Panc1 (cell line): ENCODE results near the gene TNFRSF21. TPM values are rescaled to one million over a fixed set of nuclear protein-coding genes. Genes with fewer than 3 reads are reported as not detected.

Source experiments
- ATAC-seq: fragments of 200-7000 bp; cut with Tn5 transposase; 2 replicates; pipeline ENCODE4 v1.9.1; 2020; ENCODE audit warnings: mild to moderate bottlenecking, moderate library complexity
- BruUV-seq: library from RNA; stranded (reverse); fragments of 400-500 nt; replicated peaks from 2 replicates; lab custom pipeline; 2021; lab: Mats Ljungman, UMichigan
- CTCF ChIA-PET: fragments of 300-600 bp; sonication (Branson Sonifier 250); formaldehyde crosslinking; loops from one replicate; lab custom pipeline; 2022; ENCODE audit warnings: antibody characterized with exemption; lab: Charles Lee
- POLR2A ChIA-PET: fragments of 300-600 bp; sonication (Branson Sonifier 250); formaldehyde crosslinking; loops from one replicate; lab custom pipeline; 2022; ENCODE audit warnings: antibody characterized with exemption; lab: Charles Lee
- DNase-seq: peaks from one replicate; pipeline ENCODE4 v3.0.0-alpha.2; 2010; ENCODE audit warnings: low read depth, low spot score
- H3K27ac ChIP-seq: 2 replicates; pipeline ENCODE4 v1.5.1; 2011; ENCODE audit warnings: mild to moderate bottlenecking, low read length, inconsistent platforms
- H3K27me3 ChIP-seq: fragments of 200-500 bp; sonication (Bioruptor generic); 2 replicates; pipeline ENCODE4 v1.6.0; 2014; ENCODE audit warnings: low read length, inconsistent platforms; ENCODE audit not compliant: control insufficient read depth, insufficient read depth
- H3K36me3 ChIP-seq: fragments of 200-500 bp; sonication (Bioruptor generic); 2 replicates; pipeline ENCODE4 v1.5.1; 2014; ENCODE audit warnings: inconsistent platforms, mild to moderate bottlenecking, low read length, moderate library complexity; ENCODE audit not compliant: control insufficient read depth, insufficient read depth
- H3K4me1 ChIP-seq: 2 replicates; pipeline ENCODE4 v1.5.1; 2011; ENCODE audit warnings: inconsistent platforms, mild to moderate bottlenecking, low read length, moderate library complexity; ENCODE audit not compliant: control insufficient read depth, insufficient read depth
- H3K4me3 ChIP-seq, 2 experiments: 2 replicates each; pipeline ENCODE4 v1.5.1; 2011 to 2012; ENCODE audit warnings: low read depth in 2 of 2, low read length in 2 of 2, mild to moderate bottlenecking in 2 of 2, inconsistent platforms in 1 of 2, moderate library complexity in 1 of 2
- H3K9me3 ChIP-seq: fragments of 200-500 bp; sonication (Bioruptor generic); 2 replicates; pipeline ENCODE4 v1.5.1; 2014; ENCODE audit warnings: low read depth, mild to moderate bottlenecking, inconsistent platforms, low read length, moderate library complexity; ENCODE audit not compliant: control insufficient read depth, insufficient read depth
- POLR2AphosphoS5 ChIP-seq: IDR thresholded peaks from 2 replicates; pipeline ENCODE4 v1.6.1; 2012; ENCODE audit warnings: mild to moderate bottlenecking, low read depth, low read length, moderate library complexity
- SIN3A ChIP-seq: IDR thresholded peaks from 2 replicates; pipeline ENCODE4 v1.6.1; 2012; ENCODE audit warnings: low read depth, mild to moderate bottlenecking, low read length, moderate library complexity, borderline replicate concordance; ENCODE audit not compliant: insufficient read depth
- TCF7L2 ChIP-seq: IDR thresholded peaks from 2 replicates; pipeline ENCODE4 v1.6.1; 2011; ENCODE audit warnings: mild to moderate bottlenecking, low read depth, low read length, inconsistent platforms
- in situ Hi-C: cut with HindIII; loops from 2 replicates; pipeline ENCODE4 v1.10.0; 2016; ENCODE audit warnings: low sequenced_read_pairs, low pct_unique_long_range_greater_than_20kb
- intact Hi-C: fragments of 100-400 bp; cut with micrococcal nuclease; formaldehyde crosslinking; loops from one replicate; pipeline ENCODE4 v1.10.0; 2022; ENCODE audit not compliant: unreplicated experiment
- total RNA-seq: library from RNA; stranded (reverse); gene quantifications from one replicate; pipeline ENCODE4 v1.2.1, GENCODE V29; 2021; ENCODE audit not compliant: unreplicated experiment
- TF ChIP-seq, protein P1 (sequence below), 2 experiments: IDR thresholded peaks; 2 replicates each; pipeline ENCODE4 v1.6.1; 2011 to 2012; ENCODE audit warnings: low read depth in 2 of 2, control low read depth in 1 of 2, low read length in 1 of 2, mild to moderate bottlenecking in 1 of 2, moderate library complexity in 1 of 2; ENCODE audit not compliant: insufficient read depth in 1 of 2
- TF ChIP-seq, protein P2 (sequence below): fragments of 450-650 bp; IDR thresholded peaks from 2 replicates; pipeline ENCODE4 v1.5.1; 2017; ENCODE audit warnings: mild to moderate bottlenecking

Gene TNFRSF21
- total RNA-seq, 1 experiment from 2014 or later: 76.0 TPM

DNA sequence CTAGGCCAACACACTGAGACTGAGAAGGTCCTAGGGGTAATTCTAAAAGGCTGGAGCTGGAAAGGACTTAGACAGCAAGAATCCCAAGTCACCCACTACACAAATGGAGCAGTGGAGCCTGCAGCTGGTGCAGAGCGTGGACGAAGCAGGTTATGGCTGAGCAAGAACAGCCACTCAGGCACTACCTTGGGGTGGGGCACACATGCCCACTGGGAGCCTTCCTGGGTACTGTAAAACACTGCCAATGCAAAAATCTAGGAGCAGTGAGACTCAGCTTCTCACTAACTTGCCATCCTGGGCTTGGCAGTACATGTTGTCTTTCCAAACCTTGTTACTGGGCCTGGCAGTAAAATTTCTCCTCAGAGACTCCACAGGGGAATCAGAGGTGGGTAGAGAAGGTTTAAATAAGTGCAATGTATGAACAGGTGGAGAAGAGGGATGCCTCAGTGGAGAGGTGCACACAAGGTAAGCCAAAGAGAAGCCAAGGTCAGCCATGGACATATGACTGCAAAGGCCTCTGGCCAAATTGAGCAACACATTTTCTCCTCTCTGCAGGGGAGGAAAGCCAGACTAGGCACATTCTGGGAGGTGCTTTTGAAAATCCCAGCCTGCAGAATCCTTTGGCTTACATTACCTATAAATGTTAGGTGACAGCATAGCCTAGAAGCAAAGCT is 105.6 kb downstream of the TNFRSF21 start:
- in situ Hi-C loops (no loop called here), intact Hi-C loops (no loop called here)
- no peak for ATAC-seq
- TF ChIP-seq, protein P1, sequence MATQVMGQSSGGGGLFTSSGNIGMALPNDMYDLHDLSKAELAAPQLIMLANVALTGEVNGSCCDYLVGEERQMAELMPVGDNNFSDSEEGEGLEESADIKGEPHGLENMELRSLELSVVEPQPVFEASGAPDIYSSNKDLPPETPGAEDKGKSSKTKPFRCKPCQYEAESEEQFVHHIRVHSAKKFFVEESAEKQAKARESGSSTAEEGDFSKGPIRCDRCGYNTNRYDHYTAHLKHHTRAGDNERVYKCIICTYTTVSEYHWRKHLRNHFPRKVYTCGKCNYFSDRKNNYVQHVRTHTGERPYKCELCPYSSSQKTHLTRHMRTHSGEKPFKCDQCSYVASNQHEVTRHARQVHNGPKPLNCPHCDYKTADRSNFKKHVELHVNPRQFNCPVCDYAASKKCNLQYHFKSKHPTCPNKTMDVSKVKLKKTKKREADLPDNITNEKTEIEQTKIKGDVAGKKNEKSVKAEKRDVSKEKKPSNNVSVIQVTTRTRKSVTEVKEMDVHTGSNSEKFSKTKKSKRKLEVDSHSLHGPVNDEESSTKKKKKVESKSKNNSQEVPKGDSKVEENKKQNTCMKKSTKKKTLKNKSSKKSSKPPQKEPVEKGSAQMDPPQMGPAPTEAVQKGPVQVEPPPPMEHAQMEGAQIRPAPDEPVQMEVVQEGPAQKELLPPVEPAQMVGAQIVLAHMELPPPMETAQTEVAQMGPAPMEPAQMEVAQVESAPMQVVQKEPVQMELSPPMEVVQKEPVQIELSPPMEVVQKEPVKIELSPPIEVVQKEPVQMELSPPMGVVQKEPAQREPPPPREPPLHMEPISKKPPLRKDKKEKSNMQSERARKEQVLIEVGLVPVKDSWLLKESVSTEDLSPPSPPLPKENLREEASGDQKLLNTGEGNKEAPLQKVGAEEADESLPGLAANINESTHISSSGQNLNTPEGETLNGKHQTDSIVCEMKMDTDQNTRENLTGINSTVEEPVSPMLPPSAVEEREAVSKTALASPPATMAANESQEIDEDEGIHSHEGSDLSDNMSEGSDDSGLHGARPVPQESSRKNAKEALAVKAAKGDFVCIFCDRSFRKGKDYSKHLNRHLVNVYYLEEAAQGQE (IDR thresholded peaks at IDR 0.05; ENCODE audit: insufficient read depth in 1 of 2, low read depth in 2 of 2, low read length in 1 of 2): no peak
- TF ChIP-seq POLR2AphosphoS5 (no peak), TCF7L2 (no peak), SIN3A (no peak)
- TF ChIP-seq, protein P2, sequence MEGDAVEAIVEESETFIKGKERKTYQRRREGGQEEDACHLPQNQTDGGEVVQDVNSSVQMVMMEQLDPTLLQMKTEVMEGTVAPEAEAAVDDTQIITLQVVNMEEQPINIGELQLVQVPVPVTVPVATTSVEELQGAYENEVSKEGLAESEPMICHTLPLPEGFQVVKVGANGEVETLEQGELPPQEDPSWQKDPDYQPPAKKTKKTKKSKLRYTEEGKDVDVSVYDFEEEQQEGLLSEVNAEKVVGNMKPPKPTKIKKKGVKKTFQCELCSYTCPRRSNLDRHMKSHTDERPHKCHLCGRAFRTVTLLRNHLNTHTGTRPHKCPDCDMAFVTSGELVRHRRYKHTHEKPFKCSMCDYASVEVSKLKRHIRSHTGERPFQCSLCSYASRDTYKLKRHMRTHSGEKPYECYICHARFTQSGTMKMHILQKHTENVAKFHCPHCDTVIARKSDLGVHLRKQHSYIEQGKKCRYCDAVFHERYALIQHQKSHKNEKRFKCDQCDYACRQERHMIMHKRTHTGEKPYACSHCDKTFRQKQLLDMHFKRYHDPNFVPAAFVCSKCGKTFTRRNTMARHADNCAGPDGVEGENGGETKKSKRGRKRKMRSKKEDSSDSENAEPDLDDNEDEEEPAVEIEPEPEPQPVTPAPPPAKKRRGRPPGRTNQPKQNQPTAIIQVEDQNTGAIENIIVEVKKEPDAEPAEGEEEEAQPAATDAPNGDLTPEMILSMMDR: no peak
- H3K9me3 ChIP-seq: no peaks in the 10 kb centered on the region
- no peaks in the 10 kb centered on the region for H3K36me3 ChIP-seq
- BruUV-seq: no TSS peak
- CTCF ChIA-PET: no interaction called here
- peak overlapping the region; percentile 34; the same call in 1 of the 2 replicates for H3K27ac ChIP-seq
- no peak overlapping the region for H3K4me3 ChIP-seq
- no peaks in the 10 kb centered on the region for H3K4me1 ChIP-seq
- no peaks in the 10 kb centered on the region for H3K27me3 ChIP-seq
- POLR2A ChIA-PET: no interaction called here
- no peak for DNase-seq

DNA sequence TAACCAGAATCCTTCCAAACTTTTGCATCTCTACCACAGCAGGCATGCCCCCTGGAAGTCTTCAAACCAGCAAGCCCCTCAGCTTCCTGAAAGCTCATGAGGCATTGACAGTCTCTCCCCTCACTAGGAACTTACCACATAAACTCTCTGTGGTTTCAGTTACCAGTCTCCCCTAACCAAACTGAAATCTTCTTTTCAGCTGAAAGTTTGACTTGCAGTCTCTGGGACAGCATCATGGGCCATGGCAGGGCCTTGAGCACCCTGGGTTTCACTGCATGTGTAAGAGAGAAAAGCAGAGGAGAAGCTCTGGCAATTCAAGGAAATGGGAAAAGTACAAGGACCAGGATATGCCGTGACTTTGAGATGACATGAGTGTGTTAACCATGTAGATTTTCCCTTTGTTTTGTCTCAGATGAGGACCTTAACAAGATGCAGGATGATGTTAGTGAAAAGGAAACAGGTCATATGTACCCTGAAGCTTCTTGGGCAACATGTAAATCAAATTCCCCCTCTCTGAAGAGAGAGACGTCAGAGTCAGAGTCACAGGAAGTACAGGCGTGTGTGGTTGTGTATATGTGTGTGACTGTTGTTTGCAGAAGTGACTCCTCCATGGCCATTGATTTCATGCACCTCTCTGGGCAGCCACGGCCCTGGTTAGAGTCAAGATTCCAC is 106.3 kb downstream of the TNFRSF21 start:
- Histone ChIP-seq H3K27ac (peak overlapping the region; percentile 34; the same call in 1 of the 2 replicates), H3K27me3 (no peaks in the 10 kb centered on the region), H3K4me1 (no peaks in the 10 kb centered on the region), H3K4me3 (no peak overlapping the region), H3K36me3 (no peaks in the 10 kb centered on the region), H3K9me3 (no peaks in the 10 kb centered on the region)
- no peak for ATAC-seq
- in situ Hi-C loops: no loop called here
- ChIA-PET POLR2A (interaction anchor here (0.6 kb wide), 1 partner anchor 98 kb away, joined by 3 read pairs; no protein-coding TSS in a partner anchor), CTCF (interaction anchor here (0.6 kb wide), 1 partner anchor 108 kb away, joined by 4 read pairs; no protein-coding TSS in a partner anchor)
- intact Hi-C loops: no loop called here
- no TSS peak for BruUV-seq
- TF ChIP-seq TCF7L2 (no peak), POLR2AphosphoS5 (no peak), SIN3A (no peak)
- TF ChIP-seq, protein P1 (IDR thresholded peaks at IDR 0.05; ENCODE audit: insufficient read depth in 1 of 2, low read depth in 2 of 2, low read length in 1 of 2): no peak
- TF ChIP-seq, protein P2: no peak
- DNase-seq: no peak
